HG03565 (cell line): Measurements from ENCODE around the gene CLDN5.

ENCODE experiments used
- ATAC-seq: cut with Tn5 transposase; IDR thresholded peaks from one replicate; pipeline ENCODE4 v1.9.1; 2021; ENCODE audit warnings: mild to moderate bottlenecking, moderate library complexity; ENCODE audit not compliant: unreplicated experiment

CLDN5 gene

GRCh38 chr22:19504900-19505734 is 19.1 kb downstream of the CLDN5 start:
- ATAC-seq = no peak

GRCh38 chr22:19503869-19504268 is 20.3 kb downstream of the CLDN5 start:
- ATAC-seq = no peak

GRCh38 chr22:19503367-19503766 is 20.8 kb downstream of the CLDN5 start:
- ATAC-seq = no peak

- no peak for ATAC-seq
Measured at GRCh38 chr22:19501897-19502447, 22.2 kb downstream of the CLDN5 start.

GRCh38 chr22:19499880-19500242 is 24.3 kb downstream of the CLDN5 start:
- no peak for ATAC-seq

GRCh38 chr22:19499236-19499879 is 24.9 kb downstream of the CLDN5 start:
- no peak for ATAC-seq

GRCh38 chr22:19498866-19499190 is 25.4 kb downstream of the CLDN5 start:
- ATAC-seq = no peak

GRCh38 chr22:19498154-19498865 is 25.9 kb downstream of the CLDN5 start:
- no peak for ATAC-seq

- ATAC-seq = no peak
Measured at GRCh38 chr22:19497245-19497644, 27.0 kb downstream of the CLDN5 start.

- no peak for ATAC-seq
Measured at GRCh38 chr22:19496324-19496630, 27.9 kb downstream of the CLDN5 start.

- ATAC-seq = no peak
Measured at GRCh38 chr22:19495562-19496323, 28.5 kb downstream of the CLDN5 start.

GRCh38 chr22:19494676-19495173 is 29.5 kb downstream of the CLDN5 start:
- no peak for ATAC-seq

- ATAC-seq = no peak
Measured at GRCh38 chr22:19494001-19494560, 30.1 kb downstream of the CLDN5 start.

GRCh38 chr22:19492504-19493174 is 31.6 kb downstream of the CLDN5 start:
- ATAC-seq = no peak

- no peak for ATAC-seq
Measured at GRCh38 chr22:19490628-19491230, 33.5 kb downstream of the CLDN5 start.

- no peak for ATAC-seq
Measured at GRCh38 chr22:19488884-19489843, 35.0 kb downstream of the CLDN5 start.

- ATAC-seq = no peak
Measured at GRCh38 chr22:19488285-19488684, 35.9 kb downstream of the CLDN5 start.

- ATAC-seq = no peak
Measured at GRCh38 chr22:19483481-19484244, 40.5 kb downstream of the CLDN5 start.
